H9 (cell line): Measurements from ENCODE around the gene CENPI. TPM values are rescaled to one million over a fixed set of nuclear protein-coding genes. Genes with fewer than 3 reads are reported as not detected.

ENCODE experiments used
- DNase-seq: peaks from one replicate; pipeline ENCODE4 v3.0.0-alpha.2; 2017
- H2AFZ ChIP-seq: one replicate; pipeline ENCODE4 v1.6.1; 2013; ENCODE audit warnings: mild to moderate bottlenecking, low read length, control low read depth, moderate library complexity
- H2AK5ac ChIP-seq: 2 replicates; pipeline ENCODE4 v1.6.1; 2013; ENCODE audit warnings: low read length, control low read depth, mixed read lengths; ENCODE audit not compliant: insufficient read length
- H2BK120ac ChIP-seq: one replicate; pipeline ENCODE4 v1.6.1; 2013; ENCODE audit warnings: low read depth, mild to moderate bottlenecking, low read length, control low read depth, inconsistent platforms; ENCODE audit not compliant: poor library complexity, severe bottlenecking
- H2BK12ac ChIP-seq: 2 replicates; pipeline ENCODE4 v1.6.1; 2013; ENCODE audit warnings: low read length, control low read depth, mixed read lengths, low read depth; ENCODE audit not compliant: insufficient read length
- H2BK15ac ChIP-seq: 2 replicates; pipeline ENCODE4 v1.6.1; 2013; ENCODE audit warnings: low read depth, low read length, control low read depth
- H2BK20ac ChIP-seq: one replicate; pipeline ENCODE4 v1.6.1; 2013; ENCODE audit warnings: low read depth, mild to moderate bottlenecking, low read length, control low read depth, inconsistent platforms; ENCODE audit not compliant: poor library complexity, severe bottlenecking
- H2BK5ac ChIP-seq: 2 replicates; pipeline ENCODE4 v1.6.1; 2013; ENCODE audit warnings: low read length, control low read depth, mixed read lengths; ENCODE audit not compliant: insufficient read length
- H3K14ac ChIP-seq: 2 replicates; pipeline ENCODE4 v1.6.1; 2013; ENCODE audit warnings: low read length, control low read depth; ENCODE audit not compliant: insufficient read depth
- H3K18ac ChIP-seq: 2 replicates; pipeline ENCODE4 v1.6.1; 2013; ENCODE audit warnings: low read depth, mild to moderate bottlenecking, mixed read lengths, low read length, control low read depth; ENCODE audit not compliant: insufficient read length
- H3K23ac ChIP-seq: 2 replicates; pipeline ENCODE4 v1.6.1; 2013; ENCODE audit warnings: low read length, control low read depth, mixed read lengths, low read depth; ENCODE audit not compliant: insufficient read length
- H3K23me2 ChIP-seq: 2 replicates; pipeline ENCODE4 v1.6.1; 2013; ENCODE audit warnings: low read depth, mild to moderate bottlenecking, mixed read lengths, low read length, control low read depth; ENCODE audit not compliant: insufficient read length, poor library complexity, severe bottlenecking
- H3K27ac ChIP-seq: 2 replicates; pipeline ENCODE4 v1.5.1; 2013; ENCODE audit warnings: low read length, control low read depth, mixed read lengths, low read depth; ENCODE audit not compliant: insufficient read length
- H3K27me3 ChIP-seq: 2 replicates; pipeline ENCODE4 v1.6.1; 2013; ENCODE audit warnings: low read length, control low read depth, inconsistent platforms; ENCODE audit not compliant: insufficient read depth
- H3K4ac ChIP-seq: 2 replicates; pipeline ENCODE4 v1.6.1; 2013; ENCODE audit warnings: low read depth, mild to moderate bottlenecking, control low read depth, inconsistent platforms, low read length, moderate library complexity
- H3K4me1 ChIP-seq: 2 replicates; pipeline ENCODE4 v1.6.1; 2013; ENCODE audit warnings: low read length, control low read depth, inconsistent platforms; ENCODE audit not compliant: insufficient read depth
- H3K4me2 ChIP-seq: 2 replicates; pipeline ENCODE4 v1.6.1; 2013; ENCODE audit warnings: low read length, control low read depth, mixed read lengths; ENCODE audit not compliant: insufficient read length, insufficient read depth
- H3K56ac ChIP-seq: 2 replicates; pipeline ENCODE4 v1.6.1; 2013; ENCODE audit warnings: low read depth, mild to moderate bottlenecking, mixed read lengths, low read length, control low read depth; ENCODE audit not compliant: insufficient read length
- H3K79me1 ChIP-seq: 2 replicates; pipeline ENCODE4 v1.6.1; 2013; ENCODE audit warnings: low read depth, mild to moderate bottlenecking, moderate library complexity, low read length, control low read depth, inconsistent platforms; ENCODE audit not compliant: insufficient read depth, poor library complexity, severe bottlenecking
- H3K79me2 ChIP-seq: 2 replicates; pipeline ENCODE4 v1.6.1; 2013; ENCODE audit warnings: low read length, control low read depth, inconsistent platforms; ENCODE audit not compliant: insufficient read depth
- H3K9ac ChIP-seq: 2 replicates; pipeline ENCODE4 v1.6.1; 2013; ENCODE audit warnings: low read length, control low read depth, mixed read lengths; ENCODE audit not compliant: insufficient read length; ENCODE audit errors: extremely low read depth
- H3K9me3 ChIP-seq: one replicate; pipeline ENCODE4 v1.6.1; 2013; ENCODE audit warnings: low read depth, low read length, inconsistent platforms; ENCODE audit not compliant: control insufficient read depth
- H3T11ph ChIP-seq: one replicate; pipeline ENCODE4 v1.6.1; 2013; ENCODE audit warnings: mild to moderate bottlenecking, low read length, control low read depth, inconsistent platforms
- H4K20me1 ChIP-seq: one replicate; pipeline ENCODE4 v1.6.1; 2013; ENCODE audit not compliant: control insufficient read depth, insufficient read length, insufficient read depth
- H4K5ac ChIP-seq: 2 replicates; pipeline ENCODE4 v1.6.1; 2013; ENCODE audit warnings: low read depth, mild to moderate bottlenecking, mixed read lengths, low read length, control low read depth; ENCODE audit not compliant: insufficient read length
- H4K8ac ChIP-seq: replicated peaks from 2 replicates; pipeline ENCODE4 v1.6.1; 2013; ENCODE audit warnings: low read length, control low read depth, mixed read lengths, low read depth; ENCODE audit not compliant: insufficient read length
- H4K91ac ChIP-seq: 2 replicates; pipeline ENCODE4 v1.6.1; 2013; ENCODE audit warnings: low read depth, mild to moderate bottlenecking, moderate library complexity, mixed read lengths, low read length, control low read depth; ENCODE audit not compliant: insufficient read length
- H3K27ac Mint-ChIP-seq, 3 experiments: 2 replicates in 2 of 3; 3 replicates in 1 of 3; pipeline ENCODE4 v1.8.0; 2020 to 2021; ENCODE audit warnings: mixed read lengths in 3 of 3, mild to moderate bottlenecking in 1 of 3, moderate library complexity in 1 of 3
- H3K27me3 Mint-ChIP-seq: 2 replicates; pipeline ENCODE4 v1.8.0; 2021; ENCODE audit warnings: low read depth, mild to moderate bottlenecking, moderate library complexity, mixed read lengths
- H3K36me3 Mint-ChIP-seq, 3 experiments: 2 replicates in 2 of 3; 3 replicates in 1 of 3; pipeline ENCODE4 v1.8.0; 2020 to 2021; ENCODE audit warnings: low read depth in 3 of 3, mixed read lengths in 3 of 3; ENCODE audit not compliant: insufficient read depth in 1 of 3
- H3K4me1 Mint-ChIP-seq, 2 experiments: 2 replicates each; pipeline ENCODE4 v1.8.0; 2020; ENCODE audit warnings: mixed read lengths in 2 of 2
- H3K4me3 Mint-ChIP-seq, 2 experiments: 2 replicates in 1 of 2; 3 replicates in 1 of 2; pipeline ENCODE4 v1.8.0; 2020 to 2021; ENCODE audit warnings: mild to moderate bottlenecking in 2 of 2, mixed read lengths in 2 of 2, moderate library complexity in 1 of 2
- H3K9me3 Mint-ChIP-seq, 2 experiments: 2 replicates in 1 of 2; 3 replicates in 1 of 2; pipeline ENCODE4 v1.8.0; 2020; ENCODE audit warnings: mild to moderate bottlenecking in 2 of 2, mixed read lengths in 2 of 2, moderate library complexity in 1 of 2
- WGBS: extraction: QIAGEN DNeasy Blood & Tissue Kit; methylation state at CpG from one replicate; pipeline ENCODE4 v1.1.7; 2013; ENCODE audit warnings: missing lambda C conversion rate, low lambda C conversion rate, mixed read lengths; ENCODE audit not compliant: insufficient read length; ENCODE audit errors: extremely low coverage; 5-methylcytosine and 5-hydroxymethylcytosine counted together
- total RNA-seq: library from RNA; stranded (reverse); gene quantifications from 2 replicates; pipeline ENCODE4 v1.2.1, GENCODE V29; 2021
- TF ChIP-seq, protein P1 (sequence below): fragments of 200-600 bp; sonication (generic); conservative IDR thresholded peaks from 3 replicates; pipeline ENCODE4 v1.8.0; 2021; ENCODE audit warnings: antibody characterized with exemption, mild to moderate bottlenecking

The CENPI gene
- total RNA-seq, 1 experiment from 2014 or later: 20.0 TPM

DNA sequence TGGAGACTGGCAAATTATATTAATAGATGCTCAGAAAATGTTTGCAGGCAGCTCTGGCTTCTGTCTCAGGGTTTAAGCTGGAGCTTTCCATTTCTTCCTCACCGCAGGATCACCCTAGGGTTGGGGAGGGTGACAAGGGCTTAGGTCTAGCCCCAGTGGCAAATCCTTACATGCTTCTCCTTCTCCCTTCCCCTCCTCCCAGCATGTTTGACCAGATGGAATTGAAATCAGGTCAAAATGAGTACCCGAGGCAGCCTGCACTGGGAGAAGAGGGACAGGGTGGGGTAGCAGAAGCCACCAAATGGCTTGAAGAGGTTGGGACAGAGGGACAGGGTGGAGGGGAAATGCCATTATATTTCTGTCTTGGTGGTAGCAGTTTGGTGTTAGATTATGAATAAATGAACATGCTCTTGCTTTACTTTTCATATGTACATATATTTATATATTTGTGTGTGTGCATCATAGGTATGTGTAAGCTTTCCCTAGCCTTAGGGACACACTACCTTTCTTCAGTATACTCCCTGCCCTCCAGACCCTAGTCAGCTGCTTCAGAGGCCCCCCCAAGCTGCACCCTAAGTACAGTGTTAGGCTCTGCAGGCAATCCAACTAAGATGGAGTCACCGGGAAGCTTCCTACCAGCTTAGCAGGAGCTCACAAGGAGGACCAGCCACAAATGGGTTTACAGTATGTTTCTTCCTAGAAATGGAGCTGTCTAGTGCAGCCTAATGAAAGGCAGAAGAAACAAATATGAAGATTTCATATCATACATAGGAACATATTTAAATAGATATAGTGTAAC, 17.5 kb upstream of the CENPI start:
- no peak overlapping the region for H3K23ac ChIP-seq
- Mint-ChIP-seq H3K4me1 (peaks cover 14 to 17% of the 10 kb centered on the region in 2 experiments), H3K4me3 (peak overlapping the region in 1 of 2 experiments; percentile 29; a peak in 2 of 5 replicates), H3K36me3 (no peaks in the 10 kb centered on the region; a peak in 2 of 7 replicates), H3K27ac (no peak overlapping the region), H3K9me3 (peaks cover 58 to 60% of the 10 kb centered on the region in 2 experiments), H3K27me3 (peaks cover 10% of the 10 kb centered on the region)
- H3K27me3 ChIP-seq: no peaks in the 10 kb centered on the region; the same call in 1 of the 2 replicates
- no peaks in the 10 kb centered on the region for H3K79me2 ChIP-seq
- no CpG with 5 or more reads among the region's 3 CpGs for WGBS
- H3K4me2 ChIP-seq: peak overlapping the region; percentile 72
- H4K5ac ChIP-seq: no peak overlapping the region
- H4K20me1 ChIP-seq: no peaks in the 10 kb centered on the region
- peaks cover 9% of the 10 kb centered on the region for H3K23me2 ChIP-seq
- no peak overlapping the region for H2BK15ac ChIP-seq
- no peak overlapping the region for H4K91ac ChIP-seq
- H3K4me1 ChIP-seq: no peaks in the 10 kb centered on the region
- H3K9me3 ChIP-seq: peaks cover 28% of the 10 kb centered on the region
- H3K14ac ChIP-seq: no peak overlapping the region
- H3K4ac ChIP-seq: no peak overlapping the region
- H2BK20ac ChIP-seq: no peak overlapping the region
- H3K56ac ChIP-seq: no peak overlapping the region
- no peak overlapping the region for H2BK120ac ChIP-seq
- TF ChIP-seq, protein P1, sequence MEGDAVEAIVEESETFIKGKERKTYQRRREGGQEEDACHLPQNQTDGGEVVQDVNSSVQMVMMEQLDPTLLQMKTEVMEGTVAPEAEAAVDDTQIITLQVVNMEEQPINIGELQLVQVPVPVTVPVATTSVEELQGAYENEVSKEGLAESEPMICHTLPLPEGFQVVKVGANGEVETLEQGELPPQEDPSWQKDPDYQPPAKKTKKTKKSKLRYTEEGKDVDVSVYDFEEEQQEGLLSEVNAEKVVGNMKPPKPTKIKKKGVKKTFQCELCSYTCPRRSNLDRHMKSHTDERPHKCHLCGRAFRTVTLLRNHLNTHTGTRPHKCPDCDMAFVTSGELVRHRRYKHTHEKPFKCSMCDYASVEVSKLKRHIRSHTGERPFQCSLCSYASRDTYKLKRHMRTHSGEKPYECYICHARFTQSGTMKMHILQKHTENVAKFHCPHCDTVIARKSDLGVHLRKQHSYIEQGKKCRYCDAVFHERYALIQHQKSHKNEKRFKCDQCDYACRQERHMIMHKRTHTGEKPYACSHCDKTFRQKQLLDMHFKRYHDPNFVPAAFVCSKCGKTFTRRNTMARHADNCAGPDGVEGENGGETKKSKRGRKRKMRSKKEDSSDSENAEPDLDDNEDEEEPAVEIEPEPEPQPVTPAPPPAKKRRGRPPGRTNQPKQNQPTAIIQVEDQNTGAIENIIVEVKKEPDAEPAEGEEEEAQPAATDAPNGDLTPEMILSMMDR: no peak
- H3K27ac ChIP-seq: no peak overlapping the region
- H2AFZ ChIP-seq: no peak overlapping the region
- H3K79me1 ChIP-seq: no peaks in the 10 kb centered on the region
- no peak overlapping the region for H4K8ac ChIP-seq
- DNase-seq: no peak
- no peak overlapping the region for H3K9ac ChIP-seq
- H2AK5ac ChIP-seq: no peak overlapping the region
- no peak overlapping the region for H3T11ph ChIP-seq
- H2BK12ac ChIP-seq: no peak overlapping the region
- H3K18ac ChIP-seq: no peak overlapping the region
- H2BK5ac ChIP-seq: no peak overlapping the region
